Loucy (cell line): ENCODE data around the gene LARP4B.

Source experiments
- EZH2phosphoT487 ChIP-seq: fragments of 200-600 bp; IDR thresholded peaks from 2 replicates; pipeline ENCODE4 v1.6.1; 2018; ENCODE audit warnings: antibody characterized with exemption, mild to moderate bottlenecking, moderate library complexity, borderline replicate concordance
- TF ChIP-seq, protein P1 (sequence below): fragments of 200-600 bp; sonication (generic); conservative IDR thresholded peaks from 2 replicates; pipeline ENCODE4 v1.5.1; 2014; ENCODE audit warnings: mild to moderate bottlenecking, antibody characterized with exemption, low read length

DNA sequence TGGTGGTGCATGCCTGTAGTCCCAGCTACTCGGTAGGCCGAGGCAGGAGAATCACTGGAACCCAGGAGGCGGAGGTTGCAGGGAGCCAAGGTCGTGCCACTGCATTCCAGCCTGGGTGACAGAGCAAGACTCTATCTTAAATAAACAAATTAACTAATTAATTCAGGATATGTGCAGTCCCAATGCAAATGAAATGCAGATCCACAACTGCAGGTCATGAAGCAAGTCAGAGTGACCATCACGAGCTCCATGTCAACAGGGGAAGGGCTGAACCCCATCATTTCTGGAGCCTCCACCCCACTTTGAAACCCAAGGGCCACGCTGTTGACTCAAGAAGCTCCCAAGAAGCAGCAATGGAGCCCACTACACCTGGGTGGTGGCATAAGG lies 115.4 kb downstream of the LARP4B start:
- TF ChIP-seq, protein P1, sequence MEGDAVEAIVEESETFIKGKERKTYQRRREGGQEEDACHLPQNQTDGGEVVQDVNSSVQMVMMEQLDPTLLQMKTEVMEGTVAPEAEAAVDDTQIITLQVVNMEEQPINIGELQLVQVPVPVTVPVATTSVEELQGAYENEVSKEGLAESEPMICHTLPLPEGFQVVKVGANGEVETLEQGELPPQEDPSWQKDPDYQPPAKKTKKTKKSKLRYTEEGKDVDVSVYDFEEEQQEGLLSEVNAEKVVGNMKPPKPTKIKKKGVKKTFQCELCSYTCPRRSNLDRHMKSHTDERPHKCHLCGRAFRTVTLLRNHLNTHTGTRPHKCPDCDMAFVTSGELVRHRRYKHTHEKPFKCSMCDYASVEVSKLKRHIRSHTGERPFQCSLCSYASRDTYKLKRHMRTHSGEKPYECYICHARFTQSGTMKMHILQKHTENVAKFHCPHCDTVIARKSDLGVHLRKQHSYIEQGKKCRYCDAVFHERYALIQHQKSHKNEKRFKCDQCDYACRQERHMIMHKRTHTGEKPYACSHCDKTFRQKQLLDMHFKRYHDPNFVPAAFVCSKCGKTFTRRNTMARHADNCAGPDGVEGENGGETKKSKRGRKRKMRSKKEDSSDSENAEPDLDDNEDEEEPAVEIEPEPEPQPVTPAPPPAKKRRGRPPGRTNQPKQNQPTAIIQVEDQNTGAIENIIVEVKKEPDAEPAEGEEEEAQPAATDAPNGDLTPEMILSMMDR, result no peak
- TF ChIP-seq EZH2phosphoT487, result no peak
